Myocyte (in vitro differentiated cells): ENCODE results near the gene NSL1. TPM values are rescaled to one million over a fixed set of nuclear protein-coding genes. Genes with fewer than 3 reads are reported as not detected.
"Not testable (repeated sequence)": the region's sequence is repeated elsewhere in the genome, so short reads cannot be mapped to it uniquely, and the experiment has no call there.

Experiments
- DNase-seq: peaks from one replicate; pipeline ENCODE4 v3.0.0-alpha.2; 2012; ENCODE audit warnings: low read depth
- total RNA-seq: library from RNA; depleted of rRNA; stranded (reverse); fragments of >200 nt; gene quantifications from 2 replicates; pipeline ENCODE4 v1.2.3, GENCODE V29; 2014

NSL1 gene
- total RNA-seq, 1 donor from 2014 or later = 17.5 TPM

- not testable (repeated sequence) for DNase-seq
Observed at GRCh38 chr1:212711974-212712373, 79.6 kb downstream of the NSL1 start.

GRCh38 chr1:212710566-212710965, 81.0 kb downstream of the NSL1 start:
- DNase-seq = no peak

- DNase-seq = no peak
Observed at GRCh38 chr1:212703991-212704564, 87.5 kb downstream of the NSL1 start.

- DNase-seq = no peak
Observed at GRCh38 chr1:212702672-212703071, 88.9 kb downstream of the NSL1 start.

GRCh38 chr1:212701910-212702309, 89.7 kb downstream of the NSL1 start:
- DNase-seq = no peak

GRCh38 chr1:212700892-212701819, 90.4 kb downstream of the NSL1 start:
- peak; percentile 48 for DNase-seq

- no peak for DNase-seq
Observed at GRCh38 chr1:212700223-212700891, 91.2 kb downstream of the NSL1 start.

GRCh38 chr1:212699625-212700222, 91.9 kb downstream of the NSL1 start, which contains the start of gene BATF3:
TSS of gene BATF3 (minus strand) at chr1:212699840. CDS start at chr1:212699762, 78 bp downstream.
- DNase-seq = peak; percentile 15

GRCh38 chr1:212699104-212699624, 92.4 kb downstream of the NSL1 start:
- peak; percentile 41 for DNase-seq

- DNase-seq = no peak
Observed at GRCh38 chr1:212698467-212699103, 93.0 kb downstream of the NSL1 start.

GRCh38 chr1:212696721-212697331, 94.8 kb downstream of the NSL1 start:
- no peak for DNase-seq

GRCh38 chr1:212692774-212693644, 98.6 kb downstream of the NSL1 start:
- DNase-seq = no peak

- no peak for DNase-seq
Observed at GRCh38 chr1:212691561-212692071, 100.0 kb downstream of the NSL1 start.

GRCh38 chr1:212690816-212691403, 100.7 kb downstream of the NSL1 start:
- no peak for DNase-seq

GRCh38 chr1:212689758-212690529, 101.6 kb downstream of the NSL1 start:
- DNase-seq = no peak

- DNase-seq = no peak
Observed at GRCh38 chr1:212689196-212689725, 102.3 kb downstream of the NSL1 start.

GRCh38 chr1:212688341-212689047, 103.1 kb downstream of the NSL1 start:
- DNase-seq = no peak
